Measurements from ENCODE around the gene PRR14L.
A peak's percentile ranks its signal among the peaks of the same experiment; 100 is the strongest.
"Not testable (repeated sequence)": the region's sequence is repeated elsewhere in the genome, so short reads cannot be mapped to it uniquely, and the experiment has no call there.

PRR14L gene

DNA sequence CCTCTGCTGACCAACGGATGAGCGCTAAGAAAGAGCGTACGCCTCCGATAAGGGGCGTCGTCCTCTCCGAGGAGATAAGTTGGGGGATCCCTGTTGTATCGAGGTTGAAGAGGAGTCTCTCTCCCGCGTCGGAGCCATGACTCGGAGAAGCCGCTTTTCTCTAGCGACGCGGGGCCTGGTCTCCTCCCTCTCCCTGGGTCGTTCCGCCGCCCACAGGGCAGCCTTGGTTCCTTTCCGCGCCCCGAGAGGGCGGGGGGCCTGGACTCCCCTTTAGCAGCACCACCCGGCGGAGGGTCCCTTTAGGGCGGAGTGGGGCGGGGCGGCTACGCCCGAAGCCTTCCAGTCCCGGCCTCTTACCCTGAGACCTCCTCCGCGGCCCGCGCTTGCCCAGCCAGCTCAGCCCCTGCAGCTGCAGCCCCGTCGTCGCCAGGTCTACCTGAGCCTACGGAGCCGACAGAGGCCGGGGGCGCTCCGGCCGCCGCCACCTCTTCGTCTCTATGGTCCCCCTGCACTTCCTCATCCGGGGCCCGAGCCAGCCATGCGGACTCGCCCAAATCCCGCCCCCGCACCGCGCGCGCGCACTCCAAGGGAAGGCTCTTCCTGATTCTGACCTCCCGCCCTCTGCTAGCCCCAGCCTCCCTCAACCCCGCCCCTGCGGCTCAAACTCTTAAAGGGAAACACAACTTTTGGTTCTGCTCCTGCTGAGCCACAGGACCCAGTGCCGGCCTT lies at the start of gene PRR14L:
Gene PRR14L, minus strand, starts transcription at position 497 of the 729 bp plus-strand sequence. CDS start 11,272 bp downstream, outside the sequence.
- H3K27ac ChIP-seq (ENCODE audit: low read length), result peak within 1 kb of the TSS; percentile 74; the same call in 1 of the 2 replicates
- H3K9me3 ChIP-seq (replicated peaks; ENCODE audit: insufficient read depth, low read length), result no peaks in the 10 kb centered on the region
- H3K4me3 ChIP-seq (ENCODE audit: low read length), result peak within 1 kb of the TSS; percentile 79
- peak within 1 kb of the TSS; percentile 93 for H2AFZ ChIP-seq (ENCODE audit: low read length)
- H3F3A ChIP-seq (ENCODE audit: insufficient read depth, low read length), result peaks cover 9% of the 10 kb centered on the region; the same call in 1 of the 2 replicates
- H3K9me2 ChIP-seq (replicated peaks; ENCODE audit: insufficient read depth, low read length), result no peaks in the 10 kb centered on the region
- H3K36me3 ChIP-seq (replicated peaks; ENCODE audit: insufficient read depth, low read length), result no peaks in the 10 kb centered on the region
- H4K20me1 ChIP-seq (ENCODE audit: insufficient read depth, low read length), result no peaks in the 10 kb centered on the region
- TF ChIP-seq EZH2phosphoT487 (IDR thresholded peaks at IDR 0.05; ENCODE audit: low read length), result no peak
- TF ChIP-seq EZH2 (optimal IDR thresholded peaks at IDR 0.05; ENCODE audit: low read depth, low read length), result no peak
- TF ChIP-seq, protein P1, sequence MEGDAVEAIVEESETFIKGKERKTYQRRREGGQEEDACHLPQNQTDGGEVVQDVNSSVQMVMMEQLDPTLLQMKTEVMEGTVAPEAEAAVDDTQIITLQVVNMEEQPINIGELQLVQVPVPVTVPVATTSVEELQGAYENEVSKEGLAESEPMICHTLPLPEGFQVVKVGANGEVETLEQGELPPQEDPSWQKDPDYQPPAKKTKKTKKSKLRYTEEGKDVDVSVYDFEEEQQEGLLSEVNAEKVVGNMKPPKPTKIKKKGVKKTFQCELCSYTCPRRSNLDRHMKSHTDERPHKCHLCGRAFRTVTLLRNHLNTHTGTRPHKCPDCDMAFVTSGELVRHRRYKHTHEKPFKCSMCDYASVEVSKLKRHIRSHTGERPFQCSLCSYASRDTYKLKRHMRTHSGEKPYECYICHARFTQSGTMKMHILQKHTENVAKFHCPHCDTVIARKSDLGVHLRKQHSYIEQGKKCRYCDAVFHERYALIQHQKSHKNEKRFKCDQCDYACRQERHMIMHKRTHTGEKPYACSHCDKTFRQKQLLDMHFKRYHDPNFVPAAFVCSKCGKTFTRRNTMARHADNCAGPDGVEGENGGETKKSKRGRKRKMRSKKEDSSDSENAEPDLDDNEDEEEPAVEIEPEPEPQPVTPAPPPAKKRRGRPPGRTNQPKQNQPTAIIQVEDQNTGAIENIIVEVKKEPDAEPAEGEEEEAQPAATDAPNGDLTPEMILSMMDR (IDR thresholded peaks at IDR 0.05; ENCODE audit: low read length), result no peak
- peaks cover 8% of the 10 kb centered on the region for H3K4me1 ChIP-seq (ENCODE audit: low read length)
- peak within 1 kb of the TSS; percentile 93 for H3K4me2 ChIP-seq (ENCODE audit: low read depth, low read length)
- peak; percentile 97 for DNase-seq
- H3K27me3 ChIP-seq (replicated peaks; ENCODE audit: insufficient read depth, low read length), result no peaks in the 10 kb centered on the region
- H3K79me2 ChIP-seq (ENCODE audit: low read length), result peaks cover 49% of the 10 kb centered on the region
- peak within 1 kb of the TSS; percentile 88 for H3K9ac ChIP-seq (ENCODE audit: low read length)

DNA sequence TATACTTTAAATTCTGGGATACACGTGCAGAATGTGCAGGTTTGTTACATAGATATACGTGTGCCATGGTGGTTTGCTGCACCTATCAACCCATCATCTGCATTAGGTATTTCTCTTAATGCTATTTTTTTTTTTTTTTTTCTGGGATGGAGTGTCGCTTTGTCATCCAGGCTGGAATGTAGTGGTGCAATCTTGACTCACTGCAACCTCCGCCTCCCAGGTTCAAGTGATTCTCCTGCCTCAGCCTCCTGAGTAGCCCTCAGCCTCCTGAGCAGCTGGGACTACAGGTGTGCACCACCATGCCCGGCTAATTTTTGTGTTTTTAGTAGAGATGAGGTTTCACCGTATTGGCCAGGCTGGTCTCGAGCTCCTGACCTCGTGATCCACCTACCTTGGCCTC lies 49.4 kb upstream of the PRR14L start:
- not testable (repeated sequence) for H3K36me3 ChIP-seq (replicated peaks; ENCODE audit: insufficient read depth, low read length); H3K4me1 ChIP-seq (ENCODE audit: low read length); H3K27ac ChIP-seq (ENCODE audit: low read length); H3K27me3 ChIP-seq (replicated peaks; ENCODE audit: insufficient read depth, low read length); H4K20me1 ChIP-seq (ENCODE audit: insufficient read depth, low read length); H2AFZ ChIP-seq (ENCODE audit: low read length); H3K9ac ChIP-seq (ENCODE audit: low read length); H3K4me3 ChIP-seq (ENCODE audit: low read length); H3K4me2 ChIP-seq (ENCODE audit: low read depth, low read length); H3K79me2 ChIP-seq (ENCODE audit: low read length); DNase-seq; H3K9me2 ChIP-seq (replicated peaks; ENCODE audit: insufficient read depth, low read length); H3F3A ChIP-seq (ENCODE audit: insufficient read depth, low read length); H3K9me3 ChIP-seq (replicated peaks; ENCODE audit: insufficient read depth, low read length)

DNA sequence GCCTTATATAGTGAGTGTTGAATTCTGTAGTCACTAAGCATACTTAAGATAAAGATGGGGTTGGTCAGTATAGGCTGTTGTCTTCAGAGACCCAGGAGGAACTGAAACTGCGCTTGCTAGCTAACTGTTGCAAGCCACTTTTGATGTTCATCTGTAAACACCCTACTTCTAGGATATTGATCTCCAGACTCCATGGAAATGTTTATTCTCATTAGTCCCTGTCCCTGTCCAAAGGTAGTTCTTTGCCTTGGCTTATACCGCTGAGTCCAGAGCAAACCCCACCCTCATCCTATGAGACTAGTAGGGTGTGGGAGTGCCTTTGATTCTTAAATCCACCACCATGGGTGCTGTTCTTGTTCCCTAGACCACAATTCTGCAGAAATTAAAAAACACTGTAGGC lies 40.3 kb upstream of the PRR14L start:
- peak overlapping the region; percentile 1; the same call in 1 of the 2 replicates for H3K27ac ChIP-seq (ENCODE audit: low read length)
- no peak overlapping the region for H2AFZ ChIP-seq (ENCODE audit: low read length)
- no peaks in the 10 kb centered on the region for H3K27me3 ChIP-seq (replicated peaks; ENCODE audit: insufficient read depth, low read length)
- H3K4me1 ChIP-seq (ENCODE audit: low read length), result peaks cover 5% of the 10 kb centered on the region; the same call in 1 of the 2 replicates
- no peak overlapping the region for H3K9ac ChIP-seq (ENCODE audit: low read length)
- H4K20me1 ChIP-seq (ENCODE audit: insufficient read depth, low read length), result no peaks in the 10 kb centered on the region
- no peaks in the 10 kb centered on the region for H3K9me3 ChIP-seq (replicated peaks; ENCODE audit: insufficient read depth, low read length)
- no peak overlapping the region for H3K4me3 ChIP-seq (ENCODE audit: low read length)
- no peaks in the 10 kb centered on the region for H3F3A ChIP-seq (ENCODE audit: insufficient read depth, low read length)
- TF ChIP-seq EZH2 (optimal IDR thresholded peaks at IDR 0.05; ENCODE audit: low read depth, low read length), result no peak
- TF ChIP-seq, protein P1 (IDR thresholded peaks at IDR 0.05; ENCODE audit: low read length), result no peak
- TF ChIP-seq EZH2phosphoT487 (IDR thresholded peaks at IDR 0.05; ENCODE audit: low read length), result no peak
- no peak overlapping the region for H3K4me2 ChIP-seq (ENCODE audit: low read depth, low read length)
- H3K79me2 ChIP-seq (ENCODE audit: low read length), result no peaks in the 10 kb centered on the region
- H3K36me3 ChIP-seq (replicated peaks; ENCODE audit: insufficient read depth, low read length), result no peaks in the 10 kb centered on the region
- DNase-seq, result no peak
- H3K9me2 ChIP-seq (replicated peaks; ENCODE audit: insufficient read depth, low read length), result no peaks in the 10 kb centered on the region

DNA sequence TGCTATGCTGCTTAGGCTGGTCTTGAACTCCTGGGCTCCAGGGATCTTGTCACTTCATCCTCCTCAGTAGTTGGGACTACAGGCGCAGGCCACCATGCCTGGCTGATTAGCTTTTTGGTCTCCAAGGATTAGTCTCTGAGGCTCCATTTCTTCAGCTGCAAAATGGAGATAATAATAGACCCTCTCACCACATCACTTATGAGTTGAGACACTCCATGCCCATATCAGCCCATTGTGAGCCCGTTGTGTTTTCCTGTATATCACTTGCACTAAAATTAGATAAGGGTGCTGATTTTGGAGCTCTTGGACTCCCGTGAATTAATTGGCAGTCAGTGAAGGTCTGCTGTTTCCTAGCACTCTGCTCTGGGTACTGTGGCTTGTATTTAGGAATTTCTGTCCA lies 39.9 kb upstream of the PRR14L start:
- H3K4me2 ChIP-seq (ENCODE audit: low read depth, low read length), result no peak overlapping the region
- DNase-seq, result no peak
- H3K27ac ChIP-seq (ENCODE audit: low read length), result peak overlapping the region; percentile 1; the same call in 1 of the 2 replicates
- H3K9ac ChIP-seq (ENCODE audit: low read length), result no peak overlapping the region
- no peaks in the 10 kb centered on the region for H4K20me1 ChIP-seq (ENCODE audit: insufficient read depth, low read length)
- H3K27me3 ChIP-seq (replicated peaks; ENCODE audit: insufficient read depth, low read length), result no peaks in the 10 kb centered on the region
- H3K4me3 ChIP-seq (ENCODE audit: low read length), result no peak overlapping the region
- H3K9me3 ChIP-seq (replicated peaks; ENCODE audit: insufficient read depth, low read length), result no peaks in the 10 kb centered on the region
- no peak overlapping the region for H2AFZ ChIP-seq (ENCODE audit: low read length)
- TF ChIP-seq, protein P1 (IDR thresholded peaks at IDR 0.05; ENCODE audit: low read length), result no peak
- TF ChIP-seq EZH2 (optimal IDR thresholded peaks at IDR 0.05; ENCODE audit: low read depth, low read length), result no peak
- no peak for TF ChIP-seq EZH2phosphoT487 (IDR thresholded peaks at IDR 0.05; ENCODE audit: low read length)
- H3K4me1 ChIP-seq (ENCODE audit: low read length), result peaks cover 5% of the 10 kb centered on the region; the same call in 1 of the 2 replicates
- H3K79me2 ChIP-seq (ENCODE audit: low read length), result no peaks in the 10 kb centered on the region
- no peaks in the 10 kb centered on the region for H3K36me3 ChIP-seq (replicated peaks; ENCODE audit: insufficient read depth, low read length)
- H3F3A ChIP-seq (ENCODE audit: insufficient read depth, low read length), result no peaks in the 10 kb centered on the region
- H3K9me2 ChIP-seq (replicated peaks; ENCODE audit: insufficient read depth, low read length), result no peaks in the 10 kb centered on the region

All from MM.1S (cell line).